ENCODE data around the gene PRRT1.

Gene PRRT1

GRCh38 chr6:32112431-32112980, 39.2 kb downstream of the PRRT1 start:
- TF ChIP-seq, protein P1, sequence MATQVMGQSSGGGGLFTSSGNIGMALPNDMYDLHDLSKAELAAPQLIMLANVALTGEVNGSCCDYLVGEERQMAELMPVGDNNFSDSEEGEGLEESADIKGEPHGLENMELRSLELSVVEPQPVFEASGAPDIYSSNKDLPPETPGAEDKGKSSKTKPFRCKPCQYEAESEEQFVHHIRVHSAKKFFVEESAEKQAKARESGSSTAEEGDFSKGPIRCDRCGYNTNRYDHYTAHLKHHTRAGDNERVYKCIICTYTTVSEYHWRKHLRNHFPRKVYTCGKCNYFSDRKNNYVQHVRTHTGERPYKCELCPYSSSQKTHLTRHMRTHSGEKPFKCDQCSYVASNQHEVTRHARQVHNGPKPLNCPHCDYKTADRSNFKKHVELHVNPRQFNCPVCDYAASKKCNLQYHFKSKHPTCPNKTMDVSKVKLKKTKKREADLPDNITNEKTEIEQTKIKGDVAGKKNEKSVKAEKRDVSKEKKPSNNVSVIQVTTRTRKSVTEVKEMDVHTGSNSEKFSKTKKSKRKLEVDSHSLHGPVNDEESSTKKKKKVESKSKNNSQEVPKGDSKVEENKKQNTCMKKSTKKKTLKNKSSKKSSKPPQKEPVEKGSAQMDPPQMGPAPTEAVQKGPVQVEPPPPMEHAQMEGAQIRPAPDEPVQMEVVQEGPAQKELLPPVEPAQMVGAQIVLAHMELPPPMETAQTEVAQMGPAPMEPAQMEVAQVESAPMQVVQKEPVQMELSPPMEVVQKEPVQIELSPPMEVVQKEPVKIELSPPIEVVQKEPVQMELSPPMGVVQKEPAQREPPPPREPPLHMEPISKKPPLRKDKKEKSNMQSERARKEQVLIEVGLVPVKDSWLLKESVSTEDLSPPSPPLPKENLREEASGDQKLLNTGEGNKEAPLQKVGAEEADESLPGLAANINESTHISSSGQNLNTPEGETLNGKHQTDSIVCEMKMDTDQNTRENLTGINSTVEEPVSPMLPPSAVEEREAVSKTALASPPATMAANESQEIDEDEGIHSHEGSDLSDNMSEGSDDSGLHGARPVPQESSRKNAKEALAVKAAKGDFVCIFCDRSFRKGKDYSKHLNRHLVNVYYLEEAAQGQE (IDR thresholded peaks at IDR 0.05; ENCODE audit: low read depth): no peak
- TF ChIP-seq FOXM1 (IDR thresholded peaks at IDR 0.05; ENCODE audit: borderline replicate concordance, low read depth) (no peak), EGR1 (IDR thresholded peaks at IDR 0.05) (no peak)

- no peak for TF ChIP-seq TCF12 (IDR thresholded peaks at IDR 0.05; ENCODE audit: low read depth)
- TF ChIP-seq NFIC (IDR thresholded peaks at IDR 0.05): no peak
- no peak for TF ChIP-seq USF1 (IDR thresholded peaks at IDR 0.05)
- TF ChIP-seq FOXM1 (IDR thresholded peaks at IDR 0.05; ENCODE audit: borderline replicate concordance, low read depth): no peak
- no peak for TF ChIP-seq TEAD4 (IDR thresholded peaks at IDR 0.05)
- TF ChIP-seq EP300 (IDR thresholded peaks at IDR 0.05; ENCODE audit: borderline replicate concordance): no peak
- TF ChIP-seq RAD21 (IDR thresholded peaks at IDR 0.05; ENCODE audit: low read depth): no peak
- TF ChIP-seq ZBTB7A (IDR thresholded peaks at IDR 0.05; ENCODE audit: low read depth): no peak
- TF ChIP-seq, protein P1 (IDR thresholded peaks at IDR 0.05; ENCODE audit: low read depth): no peak
- TF ChIP-seq, protein P2, sequence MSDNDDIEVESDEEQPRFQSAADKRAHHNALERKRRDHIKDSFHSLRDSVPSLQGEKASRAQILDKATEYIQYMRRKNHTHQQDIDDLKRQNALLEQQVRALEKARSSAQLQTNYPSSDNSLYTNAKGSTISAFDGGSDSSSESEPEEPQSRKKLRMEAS (IDR thresholded peaks at IDR 0.05): no peak
- no peak for TF ChIP-seq CEBPB (IDR thresholded peaks at IDR 0.05)
These were observed 40.2 kb downstream of the PRRT1 start for GRCh38 chr6:32111424-32112066.

DNA sequence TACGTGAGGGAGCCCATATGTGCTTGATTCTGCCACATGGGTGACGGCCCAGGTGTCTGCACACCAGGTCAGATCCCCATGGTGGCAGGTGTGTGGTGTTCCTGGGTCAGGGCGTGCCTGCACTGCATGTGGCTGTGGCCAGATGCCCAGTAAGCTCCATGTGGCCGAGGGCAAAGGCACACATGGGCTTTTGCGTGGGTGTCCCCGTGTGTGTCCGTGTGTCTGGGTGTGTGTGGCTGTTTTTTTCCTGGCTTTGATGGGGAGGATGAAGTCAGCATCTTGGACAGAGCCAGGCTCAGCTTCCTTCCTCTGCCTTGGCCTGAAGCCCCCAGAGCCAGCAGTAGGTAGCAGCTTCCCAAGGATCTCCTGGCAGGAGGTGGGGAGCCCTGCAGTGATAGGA, 41.1 kb downstream of the PRRT1 start:
- TF ChIP-seq TCF12 (IDR thresholded peaks at IDR 0.05; ENCODE audit: low read depth): 0 out of 2 replicates have a peak, but pooled peaks have one; percentile 33
- TF ChIP-seq USF1 (IDR thresholded peaks at IDR 0.05): no peak
- TF ChIP-seq, protein P2 (IDR thresholded peaks at IDR 0.05): peak; percentile 24; the same call in 1 of the 2 replicates
- TF ChIP-seq, protein P1 (IDR thresholded peaks at IDR 0.05; ENCODE audit: low read depth): no peak
- no peak for TF ChIP-seq ZBTB7A (IDR thresholded peaks at IDR 0.05; ENCODE audit: low read depth)
- TF ChIP-seq YY1 (IDR thresholded peaks at IDR 0.05; ENCODE audit: low read depth): no peak
- no peak for TF ChIP-seq RAD21 (IDR thresholded peaks at IDR 0.05; ENCODE audit: low read depth)
- TF ChIP-seq EGR1 (IDR thresholded peaks at IDR 0.05): peak; percentile 78
- 0 out of 2 replicates have a peak, but pooled peaks have one; percentile 12 for TF ChIP-seq NFIC (IDR thresholded peaks at IDR 0.05)
- TF ChIP-seq FOXM1 (IDR thresholded peaks at IDR 0.05; ENCODE audit: borderline replicate concordance, low read depth): no peak
- TF ChIP-seq CREB1 (IDR thresholded peaks at IDR 0.05; ENCODE audit: low read depth): no peak
- no peak for TF ChIP-seq CEBPB (IDR thresholded peaks at IDR 0.05)
- TF ChIP-seq EP300 (IDR thresholded peaks at IDR 0.05; ENCODE audit: borderline replicate concordance): no peak
- no peak for TF ChIP-seq TEAD4 (IDR thresholded peaks at IDR 0.05)

GRCh38 chr6:32109765-32110160, 42.0 kb downstream of the PRRT1 start:
- TF ChIP-seq EGR1 (IDR thresholded peaks at IDR 0.05): no peak
- no peak for TF ChIP-seq NFIC (IDR thresholded peaks at IDR 0.05)
- TF ChIP-seq TCF12 (IDR thresholded peaks at IDR 0.05; ENCODE audit: low read depth): no peak
- TF ChIP-seq TEAD4 (IDR thresholded peaks at IDR 0.05): no peak
